HG02852 (cell line): ENCODE results near the gene IL4.

Experiments
- ATAC-seq: cut with Tn5 transposase; IDR thresholded peaks from one replicate; pipeline ENCODE4 v1.9.1; 2021; ENCODE audit warnings: mild to moderate bottlenecking, moderate library complexity; ENCODE audit not compliant: unreplicated experiment

Gene IL4

DNA sequence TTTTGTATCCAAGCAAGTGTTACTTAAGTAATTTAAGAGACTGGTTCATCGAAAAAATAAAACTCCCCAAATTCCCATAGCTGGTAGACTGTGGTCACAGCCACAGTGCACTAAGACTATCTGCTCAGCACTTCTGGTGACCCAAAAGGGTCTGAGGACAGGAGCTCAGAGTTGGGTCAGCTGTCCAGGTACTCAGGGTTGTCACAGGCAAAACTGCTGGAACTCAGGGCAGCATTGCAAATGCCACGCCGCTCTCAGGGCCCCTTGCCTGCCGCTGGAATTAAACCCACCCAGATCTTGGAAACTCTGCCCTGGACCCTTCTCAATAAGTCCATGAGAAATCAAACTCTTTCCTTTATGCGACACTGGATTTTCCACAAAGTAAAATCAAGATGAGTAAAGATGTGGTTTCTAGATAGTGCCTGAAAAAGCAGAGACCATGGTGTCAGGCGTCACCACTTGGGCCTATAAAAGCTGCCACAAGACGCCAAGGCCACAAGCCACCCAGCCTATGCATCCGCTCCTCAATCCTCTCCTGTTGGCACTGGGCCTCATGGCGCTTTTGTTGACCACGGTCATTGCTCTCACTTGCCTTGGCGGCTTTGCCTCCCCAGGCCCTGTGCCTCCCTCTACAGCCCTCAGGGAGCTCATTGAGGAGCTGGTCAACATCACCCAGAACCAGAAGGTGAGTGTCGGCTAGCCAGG, 16.0 kb upstream of the IL4 start, which contains the start of gene IL13:
Gene IL13 (plus strand): TSS at position 498 of the 705 bp plus-strand sequence. CDS start 14 bp downstream, at position 512.
- ATAC-seq: no peak

DNA sequence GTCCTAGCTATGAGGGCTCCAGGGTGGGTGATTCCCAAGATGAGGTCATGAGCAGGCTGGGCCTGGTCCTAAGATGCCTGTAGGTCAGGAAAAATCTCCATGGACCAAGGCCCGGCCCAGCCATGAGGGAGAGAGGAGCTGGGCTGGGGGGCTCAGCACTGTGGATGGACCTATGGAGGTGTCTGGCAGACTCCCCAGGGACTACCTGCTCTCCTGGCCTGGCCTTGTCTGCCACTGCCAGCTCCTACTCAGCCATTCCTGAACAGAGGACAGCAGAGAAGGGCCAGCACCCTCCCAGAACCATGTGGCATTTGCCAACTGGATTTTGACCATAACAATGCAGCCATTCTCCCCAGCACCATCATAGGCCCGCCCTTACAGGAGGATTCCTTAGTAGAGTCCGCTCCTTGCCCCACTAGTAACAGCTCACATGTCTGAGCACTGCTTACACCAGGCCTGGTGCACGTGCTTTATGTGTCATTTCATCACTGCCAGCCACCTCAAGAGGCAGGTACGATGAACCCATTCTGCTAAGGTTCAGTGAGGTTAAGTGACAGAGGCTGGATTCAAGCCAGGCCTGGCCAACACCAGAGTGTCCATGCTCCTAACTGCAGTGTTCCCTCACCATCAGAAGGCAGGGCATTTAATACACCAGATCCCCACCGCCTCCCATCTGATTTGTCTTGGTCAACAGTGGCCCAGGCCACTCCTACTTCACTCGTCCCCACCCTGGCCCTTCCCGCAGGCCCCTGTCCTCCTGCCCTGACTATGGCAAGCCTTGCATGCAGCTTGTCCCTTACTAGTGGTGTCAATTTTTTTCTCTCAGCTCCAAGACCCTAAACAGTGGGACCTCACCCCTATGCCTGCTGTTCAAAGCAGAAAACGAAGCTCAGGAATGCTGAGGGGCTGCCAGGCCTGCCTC, 15.1 kb upstream of the IL4 start:
- ATAC-seq: no peak

DNA sequence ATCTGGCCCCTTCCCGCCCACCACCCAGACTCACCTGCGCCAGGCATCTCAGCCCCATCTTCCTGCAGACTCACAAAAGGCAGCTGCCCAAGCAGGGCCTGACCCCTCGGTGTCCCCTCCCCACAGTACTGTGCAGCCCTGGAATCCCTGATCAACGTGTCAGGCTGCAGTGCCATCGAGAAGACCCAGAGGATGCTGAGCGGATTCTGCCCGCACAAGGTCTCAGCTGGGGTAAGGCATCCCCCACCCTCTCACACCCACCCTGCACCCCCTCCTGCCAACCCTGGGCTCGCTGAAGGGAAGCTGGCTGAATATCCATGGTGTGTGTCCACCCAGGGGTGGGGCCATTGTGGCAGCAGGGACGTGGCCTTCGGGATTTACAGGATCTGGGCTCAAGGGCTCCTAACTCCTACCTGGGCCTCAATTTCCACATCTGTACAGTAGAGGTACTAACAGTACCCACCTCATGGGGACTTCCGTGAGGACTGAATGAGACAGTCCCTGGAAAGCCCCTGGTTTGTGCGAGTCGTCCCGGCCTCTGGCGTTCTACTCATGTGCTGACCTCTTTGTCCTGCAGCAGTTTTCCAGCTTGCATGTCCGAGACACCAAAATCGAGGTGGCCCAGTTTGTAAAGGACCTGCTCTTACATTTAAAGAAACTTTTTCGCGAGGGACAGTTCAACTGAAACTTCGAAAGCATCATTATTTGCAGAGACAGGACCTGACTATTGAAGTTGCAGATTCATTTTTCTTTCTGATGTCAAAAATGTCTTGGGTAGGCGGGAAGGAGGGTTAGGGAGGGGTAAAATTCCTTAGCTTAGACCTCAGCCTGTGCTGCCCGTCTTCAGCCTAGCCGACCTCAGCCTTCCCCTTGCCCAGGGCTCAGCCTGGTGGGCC, 13.9 kb upstream of the IL4 start:
- no peak for ATAC-seq

DNA sequence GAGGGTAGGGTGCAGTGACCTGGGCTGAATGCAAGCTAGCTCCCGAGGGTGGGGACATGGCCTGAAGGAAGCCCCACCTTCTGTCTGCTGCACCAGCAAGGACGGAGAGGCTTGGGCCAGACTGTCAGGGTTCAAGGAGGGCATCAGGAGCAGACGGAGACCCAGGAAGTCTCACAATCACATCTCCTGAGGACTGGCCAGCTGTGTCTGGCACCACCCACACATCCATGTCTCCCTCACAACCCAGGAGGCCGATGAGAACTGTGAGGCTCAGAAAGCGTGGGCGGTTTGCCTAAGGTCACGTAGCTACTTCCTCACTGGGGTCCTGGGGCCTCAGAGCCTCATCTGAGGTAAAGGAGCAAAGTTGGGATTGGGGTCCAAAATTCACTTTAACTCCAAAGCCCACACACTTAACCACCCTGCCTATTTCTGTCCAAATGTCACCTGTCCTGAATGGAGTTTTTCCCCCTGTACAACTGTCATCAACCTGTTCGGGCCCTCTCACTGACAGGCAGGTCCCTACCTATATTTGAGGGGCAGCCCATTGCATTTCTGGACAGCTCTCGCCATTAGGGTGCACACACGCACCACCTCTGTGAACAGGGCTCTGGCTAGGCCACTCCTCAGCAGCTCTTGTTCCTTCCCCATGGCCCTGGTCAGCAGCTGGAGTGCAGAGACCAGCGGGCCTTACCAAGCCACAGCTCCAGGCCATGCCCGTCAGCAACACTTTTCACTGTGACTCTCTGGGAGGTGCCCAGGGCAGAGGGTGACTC, 12.4 kb upstream of the IL4 start:
- no peak for ATAC-seq

DNA sequence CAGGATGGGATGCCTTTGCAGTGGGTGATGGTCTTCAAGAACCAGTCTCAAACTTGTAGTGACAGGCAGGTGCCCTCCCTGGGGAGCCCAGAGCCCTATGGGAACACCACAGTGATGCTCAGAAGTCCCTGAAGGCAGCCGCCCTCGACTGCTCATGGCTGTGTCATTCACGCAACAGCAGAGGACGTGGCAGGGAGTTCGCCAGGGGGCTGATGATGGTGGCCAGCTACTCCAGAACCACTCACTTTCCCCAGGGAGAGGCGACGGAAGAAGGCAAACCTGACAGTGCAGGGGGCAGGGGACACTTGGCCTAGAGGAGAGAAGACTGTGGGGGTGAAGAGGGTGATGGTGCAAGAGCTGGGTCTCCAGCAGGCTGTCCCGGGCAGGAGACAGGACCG, 11.8 kb upstream of the IL4 start:
- ATAC-seq: no peak

DNA sequence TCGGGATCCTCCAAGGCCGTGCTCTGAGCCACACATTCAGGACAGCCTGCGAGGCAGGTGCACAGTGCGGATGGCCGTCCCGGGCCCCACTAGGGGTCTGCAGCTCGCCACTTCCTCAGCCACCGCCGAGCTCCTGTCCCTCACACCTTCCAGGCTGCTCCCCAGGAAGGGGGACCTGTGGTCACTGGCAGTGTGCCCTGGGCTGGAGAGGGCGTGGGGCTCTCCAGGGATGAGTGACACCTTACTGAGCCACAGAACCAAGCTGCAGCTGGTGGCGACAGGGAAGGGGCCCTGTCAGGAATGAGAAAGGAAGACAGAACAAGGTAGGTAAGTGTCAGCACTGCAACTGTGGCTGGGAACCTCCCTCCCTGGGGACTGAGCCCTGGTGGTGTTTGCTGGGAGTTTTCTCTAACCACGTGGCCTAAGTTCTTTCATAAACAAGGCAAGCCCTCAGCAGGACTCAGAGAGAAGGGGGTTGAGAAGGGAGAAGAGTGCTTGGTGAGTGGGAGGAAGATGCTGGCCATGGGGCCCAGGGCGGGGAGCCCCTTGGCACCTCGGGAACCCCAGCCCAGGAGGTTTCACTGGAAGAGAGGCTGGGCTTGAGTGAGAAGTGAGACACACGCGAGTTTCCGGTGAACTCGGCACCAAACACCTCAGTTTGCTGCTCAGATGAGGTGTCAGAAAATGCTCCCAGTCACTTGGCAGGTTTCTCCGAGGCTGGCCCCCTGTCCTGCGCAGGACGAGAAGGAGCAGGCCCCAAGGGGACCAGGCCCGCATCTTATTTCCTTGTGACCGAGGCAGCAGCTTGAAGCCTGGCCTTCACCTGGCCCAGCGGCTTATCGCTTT, 10.6 kb upstream of the IL4 start:
- ATAC-seq: peak; percentile 71

DNA sequence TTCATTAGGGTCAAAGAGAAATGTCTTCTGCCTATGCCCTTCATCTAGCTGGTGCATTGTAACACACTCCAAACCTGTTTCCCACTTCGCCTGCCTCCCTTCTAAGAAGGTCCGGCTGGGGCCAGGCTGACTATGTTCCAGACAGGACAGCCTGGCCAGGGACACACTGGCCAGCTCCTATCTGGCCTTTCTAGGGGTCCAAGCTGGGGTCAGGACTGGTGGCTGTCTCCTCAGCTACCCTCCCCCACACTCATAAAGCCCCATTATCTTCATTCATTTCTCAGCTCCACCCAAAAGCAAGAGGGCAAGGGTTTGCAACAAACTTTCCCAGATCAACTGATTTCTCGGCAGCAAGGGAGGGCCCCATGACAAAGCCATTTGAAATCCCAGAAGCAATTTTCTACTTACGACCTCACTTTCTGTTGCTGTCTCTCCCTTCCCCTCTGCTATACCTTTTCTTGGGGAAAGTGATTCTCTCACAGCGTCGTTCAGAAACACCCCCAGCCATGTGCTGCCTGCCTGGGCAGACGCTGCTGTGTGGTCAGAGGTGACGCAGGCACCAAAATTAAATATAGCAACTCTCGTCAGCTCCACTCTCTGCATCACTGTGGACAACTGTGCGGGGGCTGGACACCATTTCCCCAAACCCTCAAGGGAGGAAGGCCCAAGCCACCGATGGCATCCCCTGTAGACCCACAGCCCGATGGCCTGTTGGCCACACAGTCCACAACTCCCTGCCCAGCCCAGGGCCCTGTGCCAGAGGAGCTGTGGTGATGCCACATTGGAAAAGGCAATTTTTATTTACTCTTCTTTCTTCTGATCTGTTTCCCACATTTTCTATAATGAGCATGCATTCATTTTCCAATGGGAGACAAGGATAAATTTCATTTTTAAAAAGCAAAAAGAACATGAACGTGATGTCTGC, 9.8 kb upstream of the IL4 start:
- peak; percentile 39 for ATAC-seq

DNA sequence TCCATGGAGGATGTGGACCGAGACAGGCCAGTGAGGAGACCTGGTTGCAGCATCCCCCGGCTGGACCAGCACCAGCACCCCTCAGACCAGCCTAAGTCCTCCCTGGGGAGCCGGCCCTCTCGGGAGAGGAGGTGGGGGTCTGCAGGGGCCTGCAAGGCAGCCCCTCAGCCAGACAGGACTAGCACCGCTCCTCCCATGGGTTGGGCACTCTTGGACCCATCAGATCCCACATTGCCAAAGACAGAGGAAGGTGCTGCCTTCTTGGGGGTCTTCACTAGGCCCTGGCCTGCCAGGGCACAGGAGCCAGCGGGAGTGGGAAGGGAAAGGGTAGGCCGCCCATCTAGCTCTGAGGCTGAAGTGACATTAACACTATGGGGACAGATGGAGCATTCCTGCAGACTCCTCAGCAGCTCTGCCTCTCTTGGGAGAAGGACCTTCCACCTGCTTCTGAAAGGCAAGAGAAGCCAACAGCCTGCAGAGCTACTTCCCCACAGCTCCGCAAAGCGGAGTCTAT, 9.0 kb upstream of the IL4 start:
- ATAC-seq: no peak

DNA sequence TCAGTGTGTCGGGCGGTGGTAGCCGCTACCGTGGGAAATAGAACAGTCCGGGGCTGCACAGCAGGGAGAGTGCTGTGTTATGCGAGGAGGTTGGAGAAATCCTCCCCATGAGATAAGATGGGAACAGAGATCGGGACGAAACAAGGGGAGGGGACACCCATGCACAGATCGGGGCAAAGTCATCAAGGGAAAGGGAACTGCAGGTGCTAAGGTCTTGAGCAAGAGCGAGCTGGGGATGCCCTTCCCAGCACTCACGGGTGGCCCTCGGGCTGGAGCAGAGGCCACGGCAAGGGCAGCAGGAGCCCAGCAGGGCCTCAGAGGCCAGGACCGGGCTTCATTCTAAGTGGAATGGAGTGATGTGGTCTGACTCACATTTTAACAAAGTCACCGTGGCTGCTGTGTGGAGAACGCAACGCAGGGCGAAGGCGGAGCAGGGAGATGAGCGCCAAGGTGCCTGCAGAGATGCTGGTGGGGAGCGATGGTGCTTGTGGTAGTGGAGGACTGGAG, 8.2 kb upstream of the IL4 start:
- no peak for ATAC-seq

DNA sequence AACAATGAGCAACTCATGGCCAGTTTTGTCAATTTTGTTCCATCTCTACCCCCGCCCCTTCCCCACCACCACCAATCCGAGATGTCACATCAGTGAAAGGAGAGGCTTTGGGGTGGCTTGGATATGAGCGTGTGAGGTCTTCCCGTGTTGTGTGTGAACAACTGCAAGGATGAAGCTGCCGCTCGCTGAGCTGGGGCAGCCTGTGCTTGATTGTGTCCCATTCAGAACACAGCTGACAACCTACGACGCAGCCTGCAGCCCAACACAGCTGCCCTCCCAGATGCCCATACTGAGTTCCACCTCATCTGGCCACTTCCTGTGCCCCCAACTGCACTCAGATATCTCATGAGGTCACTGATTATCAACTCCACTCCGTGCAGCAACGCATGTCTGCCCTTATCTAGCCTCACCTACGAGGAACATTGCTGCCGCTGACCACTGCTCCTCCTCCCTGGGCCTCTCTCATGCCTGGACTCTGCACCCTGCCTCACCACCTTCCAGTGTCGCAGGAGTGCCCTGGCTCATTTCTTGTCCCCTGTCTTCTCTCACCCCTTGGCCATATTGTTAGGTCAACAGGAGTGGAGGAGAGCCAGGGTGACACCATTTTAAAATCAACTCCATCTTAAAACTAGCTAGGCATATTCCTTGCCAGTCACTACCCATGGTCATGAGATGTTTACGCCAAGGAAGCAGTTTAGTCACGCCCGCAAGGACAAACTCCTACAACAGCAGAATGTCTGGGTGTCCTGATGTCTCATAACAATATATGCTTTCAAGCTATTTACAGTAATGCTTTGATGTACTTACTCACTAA, 7.3 kb upstream of the IL4 start:
- ATAC-seq: no peak

DNA sequence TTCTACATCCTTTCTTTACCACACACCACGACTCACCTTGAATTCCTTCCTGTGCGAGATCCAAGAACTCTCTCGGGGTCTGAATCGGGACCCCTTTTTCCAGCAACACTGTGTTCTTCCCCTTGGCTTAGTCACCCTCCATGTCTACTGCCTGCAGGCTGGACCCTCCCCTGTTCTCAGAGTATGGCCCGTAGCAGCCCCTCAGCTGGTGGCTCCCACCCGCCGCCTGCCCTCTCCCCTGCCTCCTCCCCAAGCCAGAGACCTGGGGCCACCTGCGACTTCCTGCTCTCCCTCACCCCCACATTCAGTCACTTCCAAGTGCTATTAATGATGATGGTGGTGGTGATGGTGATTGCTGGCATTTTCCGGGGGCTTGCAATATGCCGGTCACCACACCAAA, 6.5 kb upstream of the IL4 start:
- ATAC-seq: no peak

DNA sequence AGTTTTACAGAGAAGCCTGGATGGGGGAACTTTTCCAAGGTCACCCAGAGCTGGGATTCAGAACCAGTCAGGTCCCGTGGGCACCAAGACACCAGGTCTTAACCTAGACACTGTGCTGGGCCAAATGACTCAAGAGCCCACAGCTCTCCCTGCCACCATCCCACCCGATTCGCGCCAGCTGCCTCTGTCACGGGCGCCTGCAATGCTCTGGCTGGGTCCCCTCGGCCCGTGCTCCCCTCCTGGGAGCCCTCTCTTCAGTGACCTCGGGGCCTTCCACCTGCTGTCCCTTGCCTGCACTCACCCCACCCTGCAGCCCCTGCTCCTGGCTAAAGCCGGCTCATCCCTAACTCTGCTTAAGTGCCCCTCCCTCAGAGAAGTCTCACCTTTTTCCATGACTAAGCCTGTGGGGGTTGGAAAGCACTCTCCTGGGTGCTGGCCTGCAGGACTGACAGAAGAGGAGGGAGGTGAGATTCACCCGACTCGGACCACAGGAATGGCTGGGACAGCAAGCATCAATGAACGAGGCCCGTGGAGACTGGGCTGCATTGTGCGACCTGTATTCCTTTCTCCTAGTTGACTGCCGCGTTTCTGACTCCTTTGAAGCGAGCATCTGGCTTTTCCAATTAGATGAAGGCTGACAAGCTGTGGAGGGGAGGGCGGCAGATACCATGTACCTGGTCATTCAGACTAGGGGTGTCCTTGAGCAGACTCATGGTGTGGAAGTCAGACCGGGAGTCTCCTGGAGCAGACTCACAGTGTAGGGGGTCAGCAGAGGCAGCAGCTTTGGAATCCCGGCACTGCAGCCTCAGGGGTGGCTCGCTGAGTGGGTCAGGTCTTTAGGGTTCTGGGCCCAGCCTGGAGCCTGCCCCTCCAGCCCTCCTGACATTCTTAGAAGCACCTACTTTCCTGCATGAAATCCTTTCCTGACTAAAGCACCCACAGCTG, 5.8 kb upstream of the IL4 start:
- no peak for ATAC-seq

DNA sequence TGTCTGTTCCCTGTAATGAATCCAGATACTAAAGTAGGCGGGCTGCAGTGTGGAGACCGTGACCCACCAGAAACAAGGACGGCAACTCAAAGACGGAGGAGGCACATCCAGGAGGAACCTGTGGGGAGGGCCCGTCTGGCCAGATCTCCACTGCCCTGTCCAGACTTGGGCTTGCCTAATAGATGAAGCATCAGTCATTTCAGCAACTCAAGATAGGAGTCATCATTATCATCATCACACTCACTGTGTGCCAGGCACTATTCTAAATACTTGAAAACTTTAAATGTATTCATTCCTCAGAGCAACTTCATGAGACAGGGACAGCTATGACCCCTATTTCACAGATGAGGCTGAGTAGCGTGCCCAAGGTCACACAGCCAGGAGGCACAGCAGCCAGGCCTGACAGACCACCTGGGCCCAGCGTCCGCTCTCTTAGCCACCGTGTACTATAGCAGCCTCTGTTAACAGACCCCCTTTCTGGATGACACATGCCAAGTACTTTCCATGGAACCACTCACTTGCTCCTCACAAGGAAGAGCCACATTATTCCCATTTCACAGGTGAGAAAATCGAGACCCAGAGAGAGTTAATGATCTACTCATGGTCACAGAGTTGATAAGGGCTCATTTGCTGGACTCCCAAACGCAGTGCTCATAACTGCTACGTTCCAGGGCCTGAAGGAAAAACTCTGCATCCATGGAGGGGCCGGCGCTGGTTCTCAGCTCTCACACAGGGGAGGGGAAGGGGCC, 4.9 kb upstream of the IL4 start:
- no peak for ATAC-seq

DNA sequence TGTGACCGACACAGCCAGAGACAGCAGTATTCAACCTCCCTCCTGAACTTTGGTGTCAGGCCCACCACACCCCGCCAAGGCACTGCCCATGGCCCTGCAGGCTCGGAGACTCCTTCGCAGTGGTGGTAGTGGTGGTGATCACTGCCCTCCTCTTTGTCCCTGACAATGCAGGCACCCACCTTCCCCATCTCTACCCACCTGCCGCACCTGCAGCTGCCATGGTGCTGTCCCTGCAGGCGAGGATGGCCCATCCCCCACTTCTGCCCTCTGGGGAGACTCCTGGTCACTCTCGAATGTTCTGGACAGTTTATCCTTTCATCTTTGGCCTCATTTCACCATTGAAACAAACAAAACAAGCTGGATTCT, 4.4 kb upstream of the IL4 start:
- no peak for ATAC-seq
